Naive thymus-derived CD8-positive, alpha-beta T cell (primary cell): ENCODE measurements around the gene SLC23A3. TPM values are rescaled to one million over a fixed set of nuclear protein-coding genes. Genes with fewer than 3 reads are reported as not detected.

Source experiments
- ATAC-seq, 2 donors: fragments of 150-1000 bp; cut with Tn5 transposase in 1 of 2; sonication (Bioruptor Pico), chemical (Tn5 transposase) in 1 of 2; 1 replicate in 1 of 2; 2 replicates in 1 of 2; pipeline ENCODE4 v1.10.0; 2021; ENCODE audit warnings: mild to moderate bottlenecking in 2 of 2, moderate library complexity in 2 of 2
- POLR2A ChIA-PET: fragments of 350-600 bp; sonication (Branson Sonifier 250); formaldehyde crosslinking; loops from one replicate; lab custom pipeline; 2021; ENCODE audit warnings: antibody characterized with exemption; lab: Charles Lee
- DNase-seq, 10 donors: peaks; one replicate each; pipeline versions ENCODE4 v3.0.0 to v3.0.0-alpha.2; 2020 to 2022
- H3K27ac Mint-ChIP-seq, 10 donors: one replicate each; pipeline ENCODE4 v1.8.0; 2020 to 2022; ENCODE audit warnings: mild to moderate bottlenecking in 10 of 10, mixed read lengths in 10 of 10, moderate library complexity in 4 of 10, inconsistent platforms in 1 of 10
- H3K27me3 Mint-ChIP-seq, 5 donors: one replicate each; pipeline ENCODE4 v1.8.0; 2021 to 2022; ENCODE audit warnings: mixed read lengths in 5 of 5
- H3K36me3 Mint-ChIP-seq, 3 donors: one replicate each; pipeline ENCODE4 v1.8.0; 2020 to 2022; ENCODE audit warnings: mixed read lengths in 3 of 3, mild to moderate bottlenecking in 2 of 3, inconsistent platforms in 1 of 3
- H3K4me1 Mint-ChIP-seq, 4 donors: one replicate each; pipeline ENCODE4 v1.8.0; 2021 to 2022; ENCODE audit warnings: mixed read lengths in 4 of 4
- H3K4me3 Mint-ChIP-seq, 10 donors: one replicate each; pipeline ENCODE4 v1.8.0; 2020 to 2022; ENCODE audit warnings: mild to moderate bottlenecking in 10 of 10, mixed read lengths in 10 of 10, moderate library complexity in 6 of 10, inconsistent platforms in 1 of 10
- H3K9me3 Mint-ChIP-seq, 9 donors: one replicate each; pipeline ENCODE4 v1.8.0; 2020 to 2022; ENCODE audit warnings: mixed read lengths in 9 of 9, mild to moderate bottlenecking in 3 of 9, inconsistent platforms in 1 of 9, moderate library complexity in 1 of 9
- polyA plus RNA-seq, 3 donors: library from polyadenylated mRNA; unstranded; fragments of 300-500 nt; fragmentation: Illumina TruSeq; gene quantifications; one replicate each; pipeline ENCODE4 v1.2.3, GENCODE V29; 2021
- total RNA-seq, 8 experiments: library from RNA in 2 of 8; stranded (reverse) in 2 of 8; gene quantifications; one replicate each; pipeline ENCODE4 v1.2.3 and lab custom pipeline; 2021 to 2026

The SLC23A3 gene
- total and polyA plus RNA-seq, 5 experiments from 2014 or later = 2.7 to 3.3 TPM; not detected in 3

DNA sequence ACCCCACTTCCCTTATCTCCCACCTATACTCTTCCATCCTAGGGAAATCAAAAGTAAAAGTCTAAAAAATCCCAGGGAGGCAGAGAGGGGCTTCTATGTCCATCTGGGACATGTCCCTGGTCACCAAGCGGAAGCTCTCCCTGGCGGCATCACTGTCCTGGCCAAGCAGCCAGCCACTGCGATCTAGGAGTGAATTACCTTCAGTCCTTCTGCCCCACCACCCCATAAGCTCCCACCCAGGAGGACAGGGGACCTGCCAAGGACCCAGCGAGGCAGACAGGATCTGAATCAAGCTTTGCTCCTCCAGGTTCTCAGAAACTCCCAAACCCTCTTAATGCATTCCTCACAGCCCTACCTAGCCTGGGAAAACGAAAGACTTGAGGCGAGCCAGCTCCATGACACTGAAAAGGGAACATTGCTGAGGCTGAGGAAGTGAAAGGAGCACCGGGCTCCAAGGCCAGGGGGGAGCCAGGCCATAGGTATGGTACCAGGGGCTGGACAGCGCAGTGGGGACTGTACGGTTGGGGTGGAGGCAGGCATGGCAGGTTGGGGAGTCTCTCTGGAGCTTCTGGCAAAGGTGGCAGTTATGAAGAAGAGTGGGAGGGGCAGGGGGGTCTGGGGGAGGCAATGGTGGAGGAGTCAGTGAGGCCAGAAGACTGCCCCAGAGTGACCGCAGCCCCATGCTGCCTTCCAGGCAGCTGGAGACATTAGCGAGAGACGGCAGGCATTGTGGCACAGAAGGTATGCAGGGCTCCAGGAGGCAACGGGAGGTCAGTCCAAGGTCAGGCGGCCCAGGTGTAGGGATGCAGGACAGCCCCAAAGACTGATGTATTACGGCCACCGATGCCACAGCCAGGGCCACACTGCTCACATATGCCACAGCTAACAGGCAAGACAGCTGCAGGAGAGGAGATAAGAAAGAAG, 2.7 kb upstream of the SLC23A3 start:
- Mint-ChIP-seq H3K27ac (peak overlapping the region in 6 of 10 donors; percentile 27 to 76 (median 42)), H3K27me3 (no peaks in the 10 kb centered on the region), H3K4me1 (peaks cover 27 to 48% (median 40%) of the 10 kb centered on the region in 4 donors), H3K4me3 (peak overlapping the region in 2 of 10 donors; percentile 14 to 38), H3K9me3 (no peaks in the 10 kb centered on the region), H3K36me3 (peaks cover 5 to 43% (median 8%) of the 10 kb centered on the region in 3 donors)
- POLR2A ChIA-PET = interaction anchor here (1.2 to 18.9 kb wide), 4 partner anchors 9 to 57 kb away, joined by 4 to 674 read pairs (median 9); partner anchors contain the start of genes ANKZF1, ATG9A, NHEJ1 and ZFAND2B
- ATAC-seq (no peak), DNase-seq (no peak)

DNA sequence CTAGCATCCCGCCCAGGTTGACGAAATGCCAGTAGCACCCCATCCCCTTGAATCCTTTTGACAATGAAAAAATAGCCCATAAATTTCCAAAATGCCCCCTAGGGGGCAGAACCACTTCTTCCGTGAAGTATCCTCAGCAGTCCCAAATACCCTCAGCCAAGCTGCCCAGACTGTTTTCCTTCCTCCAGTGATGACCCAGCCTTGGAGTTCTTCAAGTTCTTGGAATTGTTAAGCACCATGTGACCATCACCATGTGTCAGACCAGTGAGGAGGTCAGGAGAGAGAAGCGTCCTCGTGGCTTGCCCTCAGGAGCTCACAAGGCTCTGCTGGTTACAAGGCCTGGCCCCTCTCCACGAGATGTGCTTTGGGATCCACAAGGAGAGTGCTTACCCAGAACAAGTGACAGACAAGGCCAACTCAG, 1.4 kb upstream of the SLC23A3 start:
- H3K4me1 Mint-ChIP-seq = peaks cover 22 to 46% (median 35%) of the 10 kb centered on the region in 4 donors
- H3K4me3 Mint-ChIP-seq = peak overlapping the region in 1 of 10 donors; percentile 60
- peak; percentile 65 to 74 for ATAC-seq
- POLR2A ChIA-PET = interaction anchor here (0.5 to 18.9 kb wide), 7 partner anchors 10 to 790 kb away, joined by 3 to 674 read pairs (median 4); partner anchors contain the start of genes ANKZF1, ATG9A, GLB1L and STK16
- H3K27ac Mint-ChIP-seq = peak overlapping the region in 8 of 10 donors; percentile 21 to 89 (median 48)
- H3K36me3 Mint-ChIP-seq = peaks cover 5 to 43% (median 8%) of the 10 kb centered on the region in 3 donors
- no peaks in the 10 kb centered on the region for H3K9me3 Mint-ChIP-seq
- no peaks in the 10 kb centered on the region for H3K27me3 Mint-ChIP-seq
- DNase-seq = peak in 7 of 10 donors; percentile 20 to 62 (median 37)

- Mint-ChIP-seq H3K27ac (peak overlapping the region in 1 of 10 donors; percentile 35), H3K9me3 (no peaks in the 10 kb centered on the region), H3K36me3 (peaks cover 0 to 30% (median 4%) of the 10 kb centered on the region in 3 donors), H3K27me3 (no peaks in the 10 kb centered on the region), H3K4me1 (peaks cover 12 to 24% (median 14%) of the 10 kb centered on the region in 4 donors), H3K4me3 (no peak overlapping the region)
- ATAC-seq = no peak
- POLR2A ChIA-PET = interaction anchor here (1.4 to 18.9 kb wide), 2 partner anchors 9 to 33 kb away, joined by 4 to 674 read pairs; partner anchors contain the start of gene ZFAND2B
- no peak for DNase-seq
These were observed 897 bp downstream of the SLC23A3 start for GRCh38 chr2:219168932-219169331.

GRCh38 chr2:219168526-219168925, 1.3 kb downstream of the SLC23A3 start:
- Mint-ChIP-seq H3K27me3 (no peaks in the 10 kb centered on the region), H3K27ac (peak overlapping the region in 1 of 10 donors; percentile 35), H3K4me1 (peaks cover 9 to 20% (median 11%) of the 10 kb centered on the region in 4 donors), H3K36me3 (peaks cover 0 to 27% (median 3%) of the 10 kb centered on the region in 3 donors), H3K9me3 (no peaks in the 10 kb centered on the region), H3K4me3 (no peak overlapping the region)
- ATAC-seq (no peak), DNase-seq (no peak)
- POLR2A ChIA-PET = interaction anchor here (1.0 to 18.9 kb wide), 2 partner anchors 11 to 34 kb away, joined by 3 to 674 read pairs; partner anchors contain the start of gene ZFAND2B

- Mint-ChIP-seq H3K4me3 (no peak overlapping the region), H3K27ac (peak overlapping the region in 1 of 10 donors; percentile 32), H3K4me1 (peaks cover 9 to 16% (median 9%) of the 10 kb centered on the region in 4 donors), H3K9me3 (no peaks in the 10 kb centered on the region), H3K27me3 (no peaks in the 10 kb centered on the region), H3K36me3 (peaks cover 0 to 22% (median 0%) of the 10 kb centered on the region in 3 donors)
- DNase-seq (no peak), ATAC-seq (no peak)
- POLR2A ChIA-PET = interaction anchor here (0.6 to 1.0 kb wide), 3 partner anchors 11 to 82 kb away, joined by 3 to 6 read pairs (median 3); no protein-coding TSS in a partner anchor
These were observed 1.8 kb downstream of the SLC23A3 start for GRCh38 chr2:219167997-219168396.

DNA sequence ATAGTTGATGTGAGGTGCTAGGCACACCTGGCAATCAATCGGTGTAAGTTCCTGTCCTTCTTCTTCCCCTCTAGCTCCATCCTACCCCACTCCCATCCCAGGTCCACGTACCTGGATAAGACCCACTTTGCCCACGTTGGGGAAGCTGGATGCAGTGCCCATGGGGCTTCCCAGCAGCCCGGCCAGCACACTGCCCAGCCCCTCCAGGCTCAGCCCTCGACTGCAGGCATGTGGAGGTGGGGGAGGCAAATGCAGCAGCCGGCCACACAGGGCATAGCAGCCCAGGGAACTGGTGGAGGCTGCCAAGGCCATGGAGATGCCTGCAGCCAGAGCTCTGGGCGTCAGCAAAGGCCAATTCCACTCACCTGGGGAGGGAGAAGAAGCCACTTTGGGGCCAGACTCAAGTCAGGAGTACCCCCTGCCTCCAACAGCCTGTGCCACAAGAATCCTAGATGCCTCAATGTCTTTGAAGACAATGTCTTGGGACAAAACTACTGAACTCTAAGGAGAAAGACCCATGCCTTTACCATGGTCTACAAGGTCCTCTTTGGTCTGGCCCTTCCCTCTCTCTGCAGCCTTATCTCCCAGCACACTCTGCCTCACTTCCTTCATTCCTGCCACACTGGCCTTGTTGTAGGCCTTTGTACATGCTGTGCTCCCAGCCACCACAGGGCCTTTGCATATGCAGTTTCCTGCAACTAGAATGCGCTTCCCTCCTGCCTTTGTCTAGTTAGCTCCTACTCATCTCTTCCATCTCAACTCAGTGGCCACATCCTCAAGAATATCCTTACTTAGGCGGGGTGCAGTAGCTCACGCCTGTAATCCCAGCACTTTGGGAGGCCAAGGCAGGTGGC, 4.5 kb downstream of the SLC23A3 start:
- DNase-seq (peak in 1 of 10 donors; percentile 28), ATAC-seq (no peak)
- peaks cover 9 to 16% (median 10%) of the 10 kb centered on the region in 4 donors for H3K4me1 Mint-ChIP-seq
- H3K4me3 Mint-ChIP-seq = no peak overlapping the region
- no peaks in the 10 kb centered on the region for H3K9me3 Mint-ChIP-seq
- H3K36me3 Mint-ChIP-seq = no peaks in the 10 kb centered on the region
- no peaks in the 10 kb centered on the region for H3K27me3 Mint-ChIP-seq
- H3K27ac Mint-ChIP-seq = peak overlapping the region in 2 of 10 donors; percentile 29 to 47
- POLR2A ChIA-PET = interaction anchor here (0.6 to 3.7 kb wide), 6 partner anchors 11 to 1777 kb away, joined by 3 to 39 read pairs (median 3); partner anchors contain the start of genes ANKZF1, ATG9A, CNPPD1 and ZFAND2B

DNA sequence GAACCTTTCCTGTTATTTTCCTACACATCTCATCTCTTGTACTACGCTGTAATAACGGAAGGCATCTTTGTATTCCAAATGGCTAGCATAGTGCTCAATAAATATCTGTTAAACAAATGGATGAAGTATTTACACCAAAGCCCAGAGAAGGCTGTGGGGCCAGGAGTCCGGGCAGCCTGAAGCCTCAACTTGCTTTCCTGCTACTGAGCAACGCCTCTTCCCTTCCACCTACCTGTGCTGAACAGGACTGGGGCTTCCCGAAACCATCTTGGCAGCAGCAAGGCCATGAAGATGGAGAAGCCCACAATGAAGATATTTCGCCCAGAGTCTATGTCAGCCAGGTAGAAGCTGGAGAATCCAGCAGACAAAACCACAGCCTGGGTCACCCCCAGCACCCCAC, 6.7 kb downstream of the SLC23A3 start:
- ATAC-seq (no peak), DNase-seq (no peak)
- Mint-ChIP-seq H3K27ac (peak overlapping the region in 2 of 10 donors; percentile 20 to 60), H3K27me3 (no peaks in the 10 kb centered on the region), H3K4me1 (peaks cover 16 to 32% (median 18%) of the 10 kb centered on the region in 4 donors), H3K36me3 (peaks cover 0 to 4% (median 0%) of the 10 kb centered on the region in 3 donors), H3K9me3 (no peaks in the 10 kb centered on the region), H3K4me3 (no peak overlapping the region)
- POLR2A ChIA-PET = interaction anchor here (1.0 to 5.6 kb wide), 2 partner anchors 45 to 66 kb away, joined by 3 to 30 read pairs; partner anchors contain the start of genes ANKZF1, ATG9A and ZFAND2B

DNA sequence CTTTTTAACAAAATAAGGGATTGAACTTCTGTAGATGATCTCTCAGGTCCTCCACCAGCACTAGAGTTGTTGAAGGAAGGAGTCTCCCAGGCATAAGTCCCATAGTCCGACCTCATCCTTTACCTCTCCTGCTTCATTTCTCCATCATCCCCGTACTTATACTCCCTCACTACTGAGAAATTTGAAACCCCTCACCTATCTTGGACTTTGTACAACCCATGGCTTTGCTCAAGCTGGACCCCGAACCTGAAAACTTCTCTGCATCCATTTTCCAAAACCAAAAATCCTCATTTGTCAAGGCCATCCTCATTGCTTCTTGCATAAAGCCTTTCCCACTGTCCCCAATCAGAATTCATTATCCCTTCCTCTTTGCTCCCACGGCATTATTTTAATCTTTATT, 8.7 kb downstream of the SLC23A3 start:
- no peak for ATAC-seq
- no peak for DNase-seq
- Mint-ChIP-seq H3K4me3 (peak overlapping the region; percentile 86 to 99 (median 93)), H3K27ac (peak overlapping the region; percentile 88 to 99 (median 97)), H3K27me3 (no peaks in the 10 kb centered on the region), H3K9me3 (no peaks in the 10 kb centered on the region), H3K36me3 (peaks cover 2 to 24% (median 12%) of the 10 kb centered on the region in 3 donors), H3K4me1 (peaks cover 16 to 35% (median 19%) of the 10 kb centered on the region in 4 donors)
- POLR2A ChIA-PET = interaction anchor here (1.2 to 5.6 kb wide), 5 partner anchors 15 to 94 kb away, joined by 3 to 30 read pairs (median 13); partner anchors contain the start of genes ANKZF1, ATG9A, CNPPD1 and ZFAND2B

DNA sequence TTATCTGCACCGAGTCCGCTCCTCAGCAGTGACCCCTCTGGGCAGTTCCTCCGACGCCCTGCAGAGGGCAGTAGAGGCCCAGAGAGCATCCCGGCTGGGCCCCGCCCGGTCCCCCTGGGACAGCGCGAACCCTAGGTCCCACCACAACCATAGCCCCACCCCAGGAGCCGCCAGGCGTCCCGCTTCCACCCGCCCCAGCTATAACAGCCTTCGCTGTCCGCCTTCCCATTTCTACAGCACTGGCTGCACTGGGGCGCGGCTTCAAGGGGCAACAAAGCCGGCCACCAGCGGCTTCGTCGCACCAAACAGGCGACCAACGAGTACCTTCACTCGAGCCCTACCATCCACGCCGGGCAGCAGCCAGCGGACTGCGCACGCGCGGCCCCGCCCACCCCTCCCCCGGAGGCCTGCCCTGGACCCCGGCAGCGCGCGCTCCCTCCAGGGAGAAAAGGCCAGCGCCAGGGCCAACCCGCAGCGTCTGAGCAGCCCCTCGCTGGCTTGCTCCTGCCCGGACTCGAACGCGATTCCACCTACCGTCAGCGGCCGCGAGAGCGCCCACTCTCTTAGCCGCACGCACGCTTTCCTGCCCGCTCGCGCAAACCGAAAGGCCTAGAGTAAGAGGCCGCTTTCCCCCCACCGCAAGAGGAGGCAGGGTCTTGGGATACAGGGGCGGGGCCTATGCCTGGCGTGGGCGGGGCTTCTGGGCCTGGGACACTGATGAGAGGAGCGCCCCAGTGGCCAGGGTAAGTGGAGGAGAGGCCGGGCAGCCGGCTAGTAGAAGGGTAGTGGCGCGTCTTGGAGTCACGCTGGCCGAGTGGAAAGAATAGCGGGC, 9.4 kb downstream of the SLC23A3 start, which contains the start of gene NHEJ1:
Gene NHEJ1, minus strand, starts transcription at position 630 of the 832 bp plus-strand sequence. CDS start 2,453 bp downstream, outside the sequence.
- no peaks in the 10 kb centered on the region for H3K27me3 Mint-ChIP-seq
- peaks cover 2 to 24% (median 12%) of the 10 kb centered on the region in 3 donors for H3K36me3 Mint-ChIP-seq
- peak within 1 kb of the TSS; percentile 86 to 99 (median 93) for H3K4me3 Mint-ChIP-seq
- H3K27ac Mint-ChIP-seq = peak within 1 kb of the TSS; percentile 88 to 99 (median 97)
- peak; percentile 86 to 90 for ATAC-seq
- H3K9me3 Mint-ChIP-seq = no peaks in the 10 kb centered on the region
- H3K4me1 Mint-ChIP-seq = peaks cover 16 to 35% (median 17%) of the 10 kb centered on the region in 4 donors
- POLR2A ChIA-PET = interaction anchor here (0.6 to 5.6 kb wide), 17 partner anchors 9 to 135 kb away, joined by 3 to 30 read pairs (median 5); partner anchors contain the start of genes ANKZF1, ATG9A, CNPPD1 and DNAJB2
- peak; percentile 83 to 100 (median 90) for DNase-seq

- ATAC-seq (no peak), DNase-seq (no peak)
- POLR2A ChIA-PET = interaction anchor here (0.6 to 5.6 kb wide), 17 partner anchors 10 to 136 kb away, joined by 3 to 30 read pairs (median 5); partner anchors contain the start of genes ANKZF1, ATG9A, CNPPD1 and DNAJB2
- peak overlapping the region; percentile 76 to 99 (median 97) for H3K27ac Mint-ChIP-seq
- no peaks in the 10 kb centered on the region for H3K27me3 Mint-ChIP-seq
- H3K4me3 Mint-ChIP-seq = peak overlapping the region; percentile 86 to 99 (median 93)
- H3K36me3 Mint-ChIP-seq = peaks cover 2 to 27% (median 12%) of the 10 kb centered on the region in 3 donors
- no peaks in the 10 kb centered on the region for H3K9me3 Mint-ChIP-seq
- H3K4me1 Mint-ChIP-seq = peaks cover 16 to 35% (median 17%) of the 10 kb centered on the region in 4 donors
These were observed 10.1 kb downstream of the SLC23A3 start for GRCh38 chr2:219159771-219160185.
